ENCODE results near the gene ZNF236.
"Not testable (repeated sequence)": the region's sequence is repeated elsewhere in the genome, so short reads cannot be mapped to it uniquely, and the experiment has no call there.

The ZNF236 gene

GRCh38 chr18:76935722-76936337, 113.5 kb downstream of the ZNF236 start:
- H3K4me3 ChIP-seq (ENCODE audit: control insufficient read depth, low read depth, low read length) = no peak overlapping the region
- no peak for TF ChIP-seq CTCF (conservative IDR thresholded peaks at IDR 0.05; ENCODE audit: control insufficient read depth, insufficient read depth, low read depth, low read length)
- DNase-seq (ENCODE audit: low read depth) = no peak

- H3K4me3 ChIP-seq (ENCODE audit: control insufficient read depth, low read depth, low read length) = no peak overlapping the region
- no peak for DNase-seq (ENCODE audit: low read depth)
- no peak for TF ChIP-seq CTCF (conservative IDR thresholded peaks at IDR 0.05; ENCODE audit: control insufficient read depth, insufficient read depth, low read depth, low read length)
Measured at GRCh38 chr18:76936877-76937276, 114.5 kb downstream of the ZNF236 start.

GRCh38 chr18:76937597-76937996, 115.2 kb downstream of the ZNF236 start:
- H3K4me3 ChIP-seq (ENCODE audit: control insufficient read depth, low read depth, low read length) = no peak overlapping the region
- TF ChIP-seq CTCF (conservative IDR thresholded peaks at IDR 0.05; ENCODE audit: control insufficient read depth, insufficient read depth, low read depth, low read length) = no peak
- DNase-seq (ENCODE audit: low read depth) = no peak

- no peak overlapping the region for H3K4me3 ChIP-seq (ENCODE audit: control insufficient read depth, low read depth, low read length)
- TF ChIP-seq CTCF (conservative IDR thresholded peaks at IDR 0.05; ENCODE audit: control insufficient read depth, insufficient read depth, low read depth, low read length) = no peak
- DNase-seq (ENCODE audit: low read depth) = no peak
Measured at GRCh38 chr18:76938619-76939018, 116.3 kb downstream of the ZNF236 start.

- TF ChIP-seq CTCF (conservative IDR thresholded peaks at IDR 0.05; ENCODE audit: control insufficient read depth, insufficient read depth, low read depth, low read length) = no peak
- no peak overlapping the region for H3K4me3 ChIP-seq (ENCODE audit: control insufficient read depth, low read depth, low read length)
Measured at GRCh38 chr18:76941284-76941683, 118.9 kb downstream of the ZNF236 start.

GRCh38 chr18:76943542-76944339, 121.4 kb downstream of the ZNF236 start:
- TF ChIP-seq CTCF (conservative IDR thresholded peaks at IDR 0.05; ENCODE audit: control insufficient read depth, insufficient read depth, low read depth, low read length) = no peak
- no peak overlapping the region for H3K4me3 ChIP-seq (ENCODE audit: control insufficient read depth, low read depth, low read length)
- peak; percentile 83 for DNase-seq (ENCODE audit: low read depth)

More at GRCh38 chr18:76941284-76941683, 118.9 kb downstream of the ZNF236 start:
- DNase-seq (ENCODE audit: low read depth) = no peak

GRCh38 chr18:76944346-76944745, 122.0 kb downstream of the ZNF236 start:
- H3K4me3 ChIP-seq (ENCODE audit: control insufficient read depth, low read depth, low read length); DNase-seq (ENCODE audit: low read depth): not testable (repeated sequence)
